ENCODE measurements around the gene SNED1.

Gene SNED1

DNA sequence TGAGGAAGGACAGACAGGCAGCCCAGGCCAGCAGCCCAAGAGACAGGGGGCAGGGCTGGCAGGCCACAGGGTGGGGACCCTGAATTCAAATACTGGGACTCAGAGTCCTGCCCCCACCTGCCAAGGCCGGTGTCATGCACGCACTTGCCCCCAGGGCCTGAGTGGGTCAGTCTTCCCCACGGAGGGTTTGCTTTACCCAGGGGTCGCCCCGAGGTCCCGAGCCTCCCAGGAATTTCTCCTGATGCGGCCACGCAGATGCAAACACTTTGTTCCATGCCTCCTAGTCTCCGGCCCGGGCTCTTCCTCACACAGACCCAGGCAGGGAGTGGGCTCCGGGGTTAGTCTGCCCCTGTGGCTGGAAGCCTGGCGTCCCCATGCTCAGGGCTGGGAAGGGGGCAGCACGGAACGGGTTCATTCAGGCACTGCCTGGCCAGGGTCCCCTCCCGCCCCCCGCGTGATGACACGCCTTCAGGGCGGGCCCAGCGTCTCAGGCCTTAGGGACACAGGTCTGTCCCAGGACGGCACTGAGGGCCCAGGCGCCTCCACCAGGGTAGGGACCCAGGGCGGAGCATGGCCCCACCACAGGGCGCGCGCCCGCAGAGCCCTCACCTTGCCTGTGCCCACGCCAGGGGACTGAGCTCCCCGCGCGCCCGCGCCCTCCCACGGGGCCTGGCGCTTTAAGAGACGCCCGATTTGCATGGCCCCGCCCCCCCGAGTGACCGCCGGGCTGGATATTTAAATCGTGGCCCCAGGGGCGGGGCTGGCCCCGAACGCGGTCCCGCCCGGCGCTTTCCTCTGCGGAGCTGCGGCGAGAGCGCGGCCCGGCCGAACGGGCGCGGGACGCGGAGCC lies at the start of gene SNED1:
Gene SNED1, plus strand, starts transcription at position 763 of the 850 bp plus-strand sequence. CDS start 220 bp downstream, outside the sequence.
- no peak for DNase-seq (ENCODE audit: low read depth in 3 of 3)

DNA sequence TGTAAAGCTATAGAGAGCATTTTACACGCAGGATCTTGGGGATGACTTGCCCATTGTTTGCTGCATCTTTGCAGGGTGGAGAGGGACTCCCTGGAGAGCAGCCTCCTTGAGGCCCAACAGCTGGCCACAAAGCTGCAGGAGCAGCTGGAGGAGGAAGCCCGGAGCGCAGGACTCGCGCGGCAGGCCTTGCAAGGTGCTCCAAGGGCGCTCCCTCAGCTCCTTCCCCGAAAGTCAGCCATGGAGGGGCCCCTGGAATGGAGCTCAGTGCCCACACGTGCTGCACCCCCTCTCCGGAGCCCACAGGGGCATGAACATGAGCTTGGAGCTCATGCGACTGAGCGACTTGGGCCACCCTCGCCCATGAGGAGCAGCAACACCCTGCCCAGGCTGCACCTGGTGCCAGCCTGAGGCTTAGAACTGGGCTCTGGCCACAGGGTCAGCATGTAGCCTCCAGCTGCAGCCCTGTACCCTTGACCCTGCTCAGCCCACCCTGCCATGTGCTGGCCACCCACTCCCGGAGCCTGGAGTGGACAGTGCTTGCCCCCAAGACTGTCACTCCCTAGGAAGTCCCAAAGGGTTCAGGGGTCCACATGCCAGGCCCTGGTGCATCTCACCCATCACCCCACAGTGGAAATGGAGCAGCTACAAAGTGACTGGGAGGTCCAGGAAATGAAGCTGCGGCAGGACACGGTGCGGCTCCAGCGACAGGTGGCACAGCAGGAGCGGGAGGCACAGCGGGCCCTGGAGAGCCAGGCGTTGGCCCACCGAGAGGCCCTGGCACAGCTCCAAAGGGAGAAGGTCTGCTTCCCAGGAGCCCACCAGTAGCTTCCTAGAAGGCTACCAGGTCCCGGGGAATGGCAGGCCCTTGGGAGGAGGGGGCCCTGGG lies 49.3 kb upstream of the SNED1 start:
- no peak for DNase-seq (ENCODE audit: low read depth in 3 of 3)

DNA sequence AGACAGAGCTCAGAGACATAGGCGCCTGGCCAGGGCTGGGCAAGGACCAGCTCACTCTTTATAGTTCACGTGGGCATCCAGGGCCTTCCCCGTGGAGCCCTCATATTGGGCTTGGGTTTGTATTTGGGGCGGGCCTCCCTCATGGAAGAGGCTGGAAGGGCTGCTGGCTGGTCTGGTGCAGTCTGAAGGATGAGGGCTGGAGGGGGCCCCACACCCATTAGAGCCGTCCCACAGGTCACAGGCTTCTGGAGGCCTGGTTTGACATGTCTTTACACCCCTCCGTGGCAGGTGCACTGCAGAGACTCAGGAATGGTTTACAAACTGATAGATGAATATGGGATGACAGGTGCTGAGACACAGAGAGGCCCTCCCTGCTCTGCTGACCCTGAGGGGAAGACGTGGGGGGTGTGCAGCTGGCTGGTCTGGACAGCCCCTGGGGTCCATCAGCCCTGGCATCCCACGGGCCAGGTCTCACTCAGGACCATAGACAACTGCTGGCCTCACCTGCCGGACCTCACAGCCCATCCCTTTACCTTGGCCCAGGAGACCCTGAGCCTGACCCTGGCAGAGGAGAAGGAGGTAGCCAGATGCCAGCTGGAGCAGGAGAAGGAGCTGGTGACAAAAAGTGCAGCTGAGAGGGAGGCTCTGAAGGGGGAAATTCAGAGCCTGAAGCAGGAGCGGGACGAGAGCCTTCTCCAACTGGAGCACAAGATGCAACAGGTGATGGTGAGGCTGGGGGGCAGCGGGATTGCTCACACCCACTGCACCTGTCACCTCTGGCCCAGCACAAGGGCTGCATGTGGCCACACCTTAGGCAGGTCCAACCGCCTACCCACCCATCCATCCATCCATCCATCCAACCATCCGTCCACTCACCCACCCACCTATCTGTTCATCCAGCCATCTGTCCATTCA lies 48.4 kb upstream of the SNED1 start:
- DNase-seq (ENCODE audit: low read depth in 3 of 3), result no peak

DNA sequence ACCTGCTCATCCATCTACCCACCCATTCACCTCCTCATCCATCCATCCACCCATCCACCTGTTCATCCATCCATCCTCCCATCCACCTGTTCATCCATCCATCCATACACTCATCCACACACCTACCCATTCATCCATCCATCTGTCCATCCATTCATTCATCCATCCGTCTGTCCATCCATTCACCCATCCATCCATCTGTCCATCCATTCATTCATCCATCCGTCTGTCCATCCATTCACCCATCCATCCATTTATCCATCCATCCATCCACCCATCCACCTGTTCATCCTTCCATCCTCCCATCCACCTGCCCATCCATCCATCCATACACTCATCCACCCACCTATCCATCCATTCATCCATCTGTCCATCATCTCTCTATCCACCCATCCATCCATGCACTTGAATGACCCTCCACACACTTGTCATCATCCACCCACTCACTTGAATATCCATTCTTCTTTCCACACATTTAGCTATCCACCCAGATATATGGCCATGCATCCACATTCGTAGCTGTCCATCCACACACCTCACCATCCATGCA lies 47.3 kb upstream of the SNED1 start:
- DNase-seq (ENCODE audit: low read depth in 3 of 3), result no peak

DNA sequence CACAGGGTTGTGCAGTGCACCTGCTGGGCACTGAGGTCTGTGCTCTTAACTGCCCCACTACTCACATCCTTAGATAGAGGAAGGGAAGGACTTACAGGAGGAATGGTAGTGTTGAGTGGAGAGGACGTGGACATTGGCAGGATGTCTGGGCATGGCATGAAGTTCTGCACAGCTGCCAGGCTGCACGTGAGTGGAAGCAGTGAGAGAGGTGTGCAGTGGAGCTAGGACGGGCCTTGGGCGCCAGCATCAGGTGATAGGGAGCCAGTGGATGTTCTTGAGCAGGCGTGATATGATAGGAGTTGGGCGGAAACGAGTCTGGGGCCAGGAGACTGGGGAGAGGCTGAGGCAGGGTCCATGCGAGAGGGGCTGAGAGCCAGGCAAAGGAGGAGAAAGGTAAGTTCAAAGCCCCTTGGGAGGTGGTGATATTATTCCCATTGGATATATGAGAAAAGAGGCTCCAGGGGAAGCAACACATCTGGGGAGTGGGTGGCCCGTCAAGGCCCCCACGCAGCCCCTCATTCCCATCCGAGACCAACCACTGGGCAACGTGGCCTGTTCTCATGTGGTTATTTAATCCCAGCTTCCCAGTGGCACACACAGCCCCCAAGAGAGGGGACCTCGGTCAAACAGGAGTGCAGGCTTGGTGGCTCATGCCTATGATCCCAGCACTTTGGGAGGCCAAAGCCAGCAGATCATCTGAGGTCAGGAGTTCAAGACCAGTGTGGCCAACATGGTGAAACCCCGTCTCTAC lies 45.7 kb upstream of the SNED1 start:
- no peak for DNase-seq (ENCODE audit: low read depth in 3 of 3)

DNA sequence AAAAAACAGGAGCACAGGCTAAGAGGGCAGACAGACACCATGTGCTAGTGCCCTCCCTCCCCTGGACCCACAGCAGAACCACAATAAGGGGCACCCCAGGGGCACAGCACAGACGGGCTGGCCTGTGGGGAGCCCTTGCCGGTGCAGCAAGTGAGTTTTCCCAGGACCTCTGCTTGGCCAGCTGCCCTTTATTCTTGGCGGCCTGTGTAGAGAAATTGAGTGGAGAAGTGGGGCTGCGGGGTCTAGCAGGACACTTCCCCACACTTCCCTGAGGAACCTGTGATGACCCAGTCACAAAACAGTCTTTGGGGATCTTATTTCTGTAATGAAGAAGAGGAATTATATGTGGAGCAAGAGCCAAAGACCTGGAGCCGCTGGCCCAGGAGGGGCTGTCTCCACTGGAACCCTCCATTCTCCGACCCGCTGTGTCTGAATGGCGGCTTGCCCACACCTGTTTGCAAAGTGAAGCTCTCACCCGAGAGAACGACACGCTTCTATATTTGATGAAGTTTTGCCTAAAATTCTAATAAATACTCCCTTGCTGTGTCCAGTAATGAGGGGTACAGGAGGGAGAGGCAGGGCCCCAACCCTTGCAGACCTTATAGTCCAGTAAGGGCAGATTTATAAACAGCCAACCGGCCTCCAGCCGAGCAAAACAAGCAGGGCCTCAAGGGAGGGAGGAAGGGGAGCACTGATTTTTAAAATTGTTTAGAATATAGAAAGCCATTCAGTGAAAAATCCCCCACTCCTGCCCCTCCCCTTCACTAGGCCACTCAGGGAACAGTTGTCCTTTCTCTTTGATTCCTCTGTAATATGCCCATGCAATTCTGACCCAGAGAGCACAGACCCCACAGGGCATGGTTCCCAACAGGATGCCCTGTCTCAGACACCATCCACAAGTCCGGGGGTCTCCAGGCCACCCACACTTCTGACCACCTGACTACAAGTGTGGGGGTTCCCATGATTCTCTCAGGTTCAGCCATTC lies 44.7 kb upstream of the SNED1 start:
- DNase-seq (ENCODE audit: low read depth in 3 of 3), result no peak

DNA sequence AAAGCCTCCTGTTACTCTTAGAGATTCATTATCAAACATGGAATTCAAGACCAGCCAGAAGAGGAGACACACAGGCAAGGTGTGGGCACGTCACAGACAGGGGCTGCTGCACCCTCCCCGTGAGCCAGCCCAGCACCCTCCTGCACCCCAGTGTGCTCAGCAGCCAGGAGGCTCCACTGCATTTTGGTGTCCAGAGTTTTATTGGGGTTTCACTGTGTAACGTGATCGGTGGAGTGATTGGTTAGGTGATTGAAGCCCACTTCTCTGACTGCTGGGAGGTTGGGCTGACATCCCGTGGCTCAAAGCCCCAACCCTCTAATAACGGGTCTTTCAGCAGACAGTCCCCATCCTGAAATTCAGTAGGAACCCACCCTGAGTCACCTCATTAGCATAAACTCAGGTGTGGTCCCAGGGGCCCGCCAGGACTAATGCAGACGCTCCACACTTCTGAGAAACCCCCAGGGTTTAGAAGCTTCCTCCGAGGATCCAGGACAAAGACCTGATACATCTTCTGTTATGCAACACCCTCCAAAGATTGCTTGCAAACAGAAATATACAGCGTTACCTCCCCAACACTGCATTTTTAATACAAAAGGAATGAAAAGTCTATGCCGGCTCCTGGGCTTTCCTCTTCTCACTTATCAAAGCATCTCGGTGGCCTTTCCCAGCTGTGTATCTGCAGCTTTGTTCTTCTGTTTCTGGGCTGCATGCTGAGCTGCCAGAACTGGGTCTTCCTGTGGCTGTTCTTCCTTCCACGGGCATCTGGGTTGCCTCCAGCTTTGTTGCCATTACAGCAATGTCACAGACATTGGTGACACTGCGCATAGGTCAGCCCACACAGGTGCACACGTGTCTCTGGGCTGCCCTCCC lies 43.7 kb upstream of the SNED1 start:
- DNase-seq (ENCODE audit: low read depth in 3 of 3), result no peak

- DNase-seq (ENCODE audit: low read depth in 3 of 3), result no peak
Observed at GRCh38 chr2:240955306-240956170, 42.9 kb upstream of the SNED1 start.

DNA sequence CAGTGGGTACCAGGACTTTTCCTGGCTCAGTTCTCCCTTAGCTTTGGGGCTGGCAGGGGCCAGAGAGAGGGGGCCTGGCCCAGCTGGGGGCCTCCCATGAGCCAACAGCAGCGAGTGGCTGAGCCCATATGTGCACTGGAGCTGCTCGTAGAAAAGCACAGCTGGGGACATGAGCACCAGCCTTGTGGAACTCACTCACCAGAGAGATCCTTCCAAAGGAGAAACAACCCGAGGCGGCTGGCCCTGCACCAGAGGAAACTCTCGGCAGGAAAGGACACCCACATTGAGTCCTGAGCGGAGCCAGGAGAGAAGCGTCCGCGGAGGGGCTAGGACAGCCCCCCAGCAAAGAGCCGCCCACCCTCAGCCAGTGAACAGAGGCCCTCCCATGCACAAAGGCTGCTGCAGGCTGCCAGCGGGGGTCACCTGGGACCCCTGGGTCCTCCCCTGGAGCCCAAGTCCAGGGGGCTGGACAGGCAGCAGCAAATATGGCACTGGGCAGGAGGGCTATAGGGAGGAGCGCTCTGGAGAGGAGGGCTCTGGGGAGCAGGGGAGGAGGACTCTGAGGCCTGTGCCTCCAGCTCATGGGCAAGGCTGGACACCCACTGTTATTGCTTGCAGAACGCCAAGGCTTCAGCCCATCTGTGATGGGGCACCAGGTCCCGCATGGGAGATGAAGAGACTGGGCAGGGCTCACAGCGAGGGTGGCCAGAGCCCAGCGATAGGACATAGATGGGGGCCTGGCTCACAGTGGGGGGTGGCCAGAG lies 42.1 kb upstream of the SNED1 start:
- no peak for DNase-seq (ENCODE audit: low read depth in 3 of 3)

GRCh38 chr2:240956935-240957655 lies 41.3 kb upstream of the SNED1 start:
- no peak for DNase-seq (ENCODE audit: low read depth in 3 of 3)

GRCh38 chr2:240957656-240958365 lies 40.6 kb upstream of the SNED1 start:
- no peak for DNase-seq (ENCODE audit: low read depth in 3 of 3)

- no peak for DNase-seq (ENCODE audit: low read depth in 3 of 3)
Observed at GRCh38 chr2:240958366-240959213, 39.8 kb upstream of the SNED1 start.

- no peak for DNase-seq (ENCODE audit: low read depth in 3 of 3)
Observed at GRCh38 chr2:240959214-240959940, 39.0 kb upstream of the SNED1 start.

GRCh38 chr2:240959941-240960308 lies 38.5 kb upstream of the SNED1 start:
- DNase-seq (ENCODE audit: low read depth in 3 of 3), result no peak

All from stimulated activated CD4-positive, alpha-beta T cell treated with anti-CD3 and anti-CD28 coated beads, TNF-alpha, amount 100 ng/mL, for 4 hours (primary cell).